Progenitor cell of endocrine pancreas (in vitro differentiated cells): ENCODE results near the gene SPATA13. TPM values are rescaled to one million over a fixed set of nuclear protein-coding genes. Genes with fewer than 3 reads are reported as not detected.

Experiments
- DNase-seq: peaks from one replicate; pipeline ENCODE4 v3.0.0; 2021; ENCODE audit warnings: low spot score; ENCODE audit not compliant: unreplicated experiment
- H3K27ac Mint-ChIP-seq: 2 replicates; pipeline ENCODE4 v1.8.0; 2021; ENCODE audit warnings: mild to moderate bottlenecking, moderate library complexity, mixed read lengths
- H3K27me3 Mint-ChIP-seq: 2 replicates; pipeline ENCODE4 v1.8.0; 2021; ENCODE audit warnings: mixed read lengths
- H3K36me3 Mint-ChIP-seq: 2 replicates; pipeline ENCODE4 v1.8.0; 2022; ENCODE audit warnings: mixed read lengths; ENCODE audit not compliant: insufficient read depth
- H3K4me1 Mint-ChIP-seq: 2 replicates; pipeline ENCODE4 v1.8.0; 2021; ENCODE audit warnings: low read depth, mixed read lengths
- H3K4me3 Mint-ChIP-seq: 2 replicates; pipeline ENCODE4 v1.8.0; 2021; ENCODE audit warnings: low read depth, mild to moderate bottlenecking, moderate library complexity, mixed read lengths
- H3K9me3 Mint-ChIP-seq: 2 replicates; pipeline ENCODE4 v1.8.0; 2021; ENCODE audit warnings: low read depth, mixed read lengths
- CTCF ChIP-seq: fragments of 200-600 bp; sonication (generic); IDR thresholded peaks from one replicate; pipeline ENCODE4 v1.5.0; 2021; ENCODE audit warnings: antibody characterized with exemption, mild to moderate bottlenecking; ENCODE audit not compliant: unreplicated experiment
- total RNA-seq: library from RNA; stranded (reverse); gene quantifications from 2 replicates; pipeline ENCODE4 v1.2.1, GENCODE V29; 2021

SPATA13 gene
- total RNA-seq, 1 donor from 2014 or later = 32.5 TPM

GRCh38 chr13:24249624-24250023 lies 89.1 kb downstream of the SPATA13 start:
- no peaks in the 10 kb centered on the region for H3K9me3 Mint-ChIP-seq
- DNase-seq = no peak
- no peak overlapping the region for H3K4me3 Mint-ChIP-seq
- H3K27ac Mint-ChIP-seq = no peak overlapping the region
- peaks cover 9% of the 10 kb centered on the region for H3K36me3 Mint-ChIP-seq
- no peaks in the 10 kb centered on the region for H3K4me1 Mint-ChIP-seq
- H3K27me3 Mint-ChIP-seq = no peaks in the 10 kb centered on the region
- no peak for TF ChIP-seq CTCF

DNA sequence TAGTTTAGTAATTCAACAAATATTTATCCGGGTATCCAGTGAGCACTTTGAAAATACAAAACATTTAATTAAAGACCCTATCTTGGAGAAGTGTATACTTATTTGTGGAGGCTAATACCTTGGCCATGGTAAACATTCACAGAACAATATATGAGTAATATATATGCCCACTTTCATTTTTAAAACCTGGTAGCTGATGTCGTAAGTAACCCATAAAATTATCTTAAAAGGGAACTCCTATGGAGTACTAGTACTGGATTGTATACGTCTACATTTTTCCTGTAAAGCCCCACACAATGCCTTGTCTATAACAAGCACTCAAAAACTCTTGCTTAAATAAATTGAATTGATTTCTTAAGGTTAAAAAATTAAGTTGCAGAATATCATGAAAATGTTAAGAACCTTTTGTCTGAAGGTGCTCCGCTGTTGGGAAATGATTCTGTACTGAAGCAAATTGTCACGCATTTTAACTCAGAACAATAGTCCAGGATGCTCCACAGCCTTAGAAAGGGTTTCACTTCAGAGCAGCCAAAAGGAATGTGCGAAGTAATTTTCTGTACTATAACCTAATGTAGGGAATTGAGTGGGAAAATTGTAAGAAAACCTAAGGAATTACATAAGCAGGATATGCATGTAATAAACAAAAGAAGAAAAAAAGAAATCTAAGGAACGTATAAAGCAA lies 90.0 kb downstream of the SPATA13 start:
- Mint-ChIP-seq H3K4me1 (no peaks in the 10 kb centered on the region), H3K27ac (no peak overlapping the region), H3K4me3 (no peak overlapping the region), H3K27me3 (no peaks in the 10 kb centered on the region), H3K36me3 (peaks cover 13% of the 10 kb centered on the region), H3K9me3 (no peaks in the 10 kb centered on the region)
- DNase-seq = no peak
- no peak for TF ChIP-seq CTCF

GRCh38 chr13:24251525-24251924 lies 91.0 kb downstream of the SPATA13 start:
- Mint-ChIP-seq H3K27ac (no peak overlapping the region), H3K4me1 (no peaks in the 10 kb centered on the region), H3K4me3 (no peak overlapping the region), H3K9me3 (no peaks in the 10 kb centered on the region), H3K36me3 (peaks cover 14% of the 10 kb centered on the region), H3K27me3 (no peaks in the 10 kb centered on the region)
- no peak for DNase-seq
- no peak for TF ChIP-seq CTCF

GRCh38 chr13:24252136-24252535 lies 91.6 kb downstream of the SPATA13 start:
- Mint-ChIP-seq H3K9me3 (no peaks in the 10 kb centered on the region), H3K36me3 (peaks cover 19% of the 10 kb centered on the region), H3K27me3 (no peaks in the 10 kb centered on the region), H3K4me3 (no peak overlapping the region), H3K4me1 (no peaks in the 10 kb centered on the region), H3K27ac (no peak overlapping the region)
- no peak for DNase-seq
- TF ChIP-seq CTCF = no peak

DNA sequence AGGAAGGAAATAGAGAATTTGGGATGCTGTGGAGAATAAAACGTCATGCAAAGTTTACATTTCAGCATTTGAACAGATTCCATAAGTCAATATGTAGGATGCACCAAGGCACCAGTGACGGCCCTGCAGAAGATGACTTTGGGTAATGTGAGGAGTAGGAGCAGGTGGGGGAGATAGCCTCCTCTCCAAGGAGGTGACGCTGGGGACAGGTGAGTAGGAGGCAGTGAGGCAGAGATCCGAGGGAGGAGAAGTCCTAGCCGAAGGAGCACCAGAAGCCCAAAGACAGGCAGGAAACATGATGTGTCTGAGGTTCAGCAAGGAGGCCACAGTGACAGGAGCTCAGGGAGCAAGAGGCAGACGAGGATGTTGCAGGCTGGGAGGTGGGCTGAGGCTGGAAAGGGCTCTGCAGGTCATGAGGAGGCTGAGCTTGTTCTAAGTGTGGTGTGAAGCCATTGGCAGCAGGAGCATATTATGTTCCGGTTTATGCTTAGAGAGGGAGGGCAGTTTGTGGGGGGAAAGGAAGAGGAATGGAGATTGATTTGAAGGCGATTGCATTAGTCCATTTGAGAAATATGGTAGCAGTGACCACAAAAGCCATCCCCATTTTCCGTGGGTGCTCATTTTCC lies 93.1 kb downstream of the SPATA13 start:
- Mint-ChIP-seq H3K36me3 (peaks cover 20% of the 10 kb centered on the region), H3K27ac (no peak overlapping the region), H3K4me3 (no peak overlapping the region), H3K9me3 (no peaks in the 10 kb centered on the region), H3K27me3 (no peaks in the 10 kb centered on the region), H3K4me1 (no peaks in the 10 kb centered on the region)
- no peak for TF ChIP-seq CTCF
- no peak for DNase-seq
